ENCODE measurements around the gene DCK. TPM values are rescaled to one million over a fixed set of nuclear protein-coding genes. Genes with fewer than 3 reads are reported as not detected.

The DCK gene
- total and polyA plus RNA-seq, 9 of the 15 experiments (the other 6 are each of a cell fraction or from before 2014, with no cell fraction given), result 11.3 to 25.8 (median 19.6) TPM

DNA sequence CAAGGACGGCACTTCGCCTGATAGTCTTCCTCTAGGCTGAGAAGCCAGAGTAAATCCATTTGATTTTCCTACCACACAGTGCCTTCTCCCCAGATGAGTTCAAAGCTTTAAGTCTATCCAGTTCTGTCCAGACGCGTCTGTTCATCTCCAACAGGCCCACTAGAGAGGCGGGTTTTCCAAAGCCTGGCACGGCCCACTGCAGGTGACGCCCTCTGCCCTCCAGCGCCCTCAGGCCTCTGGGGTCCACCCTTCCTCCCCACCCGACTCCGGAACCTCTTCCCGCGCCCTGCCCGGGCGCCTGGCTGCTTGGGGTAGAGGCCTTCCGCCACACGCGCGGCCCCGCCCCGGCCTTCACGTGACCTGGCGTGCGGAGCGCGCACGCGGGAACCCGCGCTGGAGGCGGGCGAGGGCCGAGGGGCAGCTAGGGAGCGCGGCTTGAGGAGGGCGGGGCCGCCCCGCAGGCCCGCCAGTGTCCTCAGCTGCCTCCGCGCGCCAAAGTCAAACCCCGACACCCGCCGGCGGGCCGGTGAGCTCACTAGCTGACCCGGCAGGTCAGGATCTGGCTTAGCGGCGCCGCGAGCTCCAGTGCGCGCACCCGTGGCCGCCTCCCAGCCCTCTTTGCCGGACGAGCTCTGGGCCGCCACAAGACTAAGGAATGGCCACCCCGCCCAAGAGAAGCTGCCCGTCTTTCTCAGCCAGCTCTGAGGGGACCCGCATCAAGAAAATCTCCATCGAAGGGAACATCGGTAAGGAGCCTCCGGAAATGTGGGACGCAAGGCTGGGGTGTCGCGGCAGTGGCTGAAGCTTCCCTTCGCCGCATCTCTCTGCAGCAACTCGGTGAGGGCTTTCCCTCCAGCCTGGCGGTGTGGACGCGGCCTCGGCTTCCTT lies at the start of gene DCK (continued):
- TF ChIP-seq HSF4 (CRISPR knock-in tag; IDR thresholded peaks at IDR 0.05; ENCODE audit: borderline replicate concordance) (no peak), SLC30A9 (CRISPR knock-in tag; IDR thresholded peaks at IDR 0.05) (no peak), CBFA2T2 (conservative IDR thresholded peaks at IDR 0.05) (peak; percentile 51), TAF9B (IDR thresholded peaks at IDR 0.05; ENCODE audit: partially characterized antibody) (peak; percentile 59), ZNF232 (CRISPR knock-in tag; IDR thresholded peaks at IDR 0.05) (no peak), FOXK2 (conservative IDR thresholded peaks at IDR 0.05 in 1 of 2, IDR thresholded peaks at IDR 0.05 in 1 of 2; ENCODE audit: low read depth in 2 of 2) (no peak), ARNT (IDR thresholded peaks at IDR 0.05) (no peak), RBM17 (IDR thresholded peaks at IDR 0.05; ENCODE audit: borderline replicate concordance, low read depth, low read length) (no peak), CHD1 (IDR thresholded peaks at IDR 0.05; ENCODE audit: low read length) (peak; percentile 87), BRCA1 (IDR thresholded peaks at IDR 0.05) (no peak), BRCA1 (CRISPR knock-in tag; IDR thresholded peaks at IDR 0.05) (no peak), ZNF57 (CRISPR knock-in tag; IDR thresholded peaks at IDR 0.05) (no peak), BRF1 (IDR thresholded peaks at IDR 0.05; ENCODE audit: borderline replicate concordance, extremely low read depth, insufficient read length) (no peak), WHSC1 (IDR thresholded peaks at IDR 0.05; ENCODE audit: low read length) (no peak), TCF7 (IDR thresholded peaks at IDR 0.05; ENCODE audit: borderline replicate concordance) (no peak), ZKSCAN3 (CRISPR knock-in tag; IDR thresholded peaks at IDR 0.05) (no peak), SAFB2 (IDR thresholded peaks at IDR 0.05; ENCODE audit: borderline replicate concordance, low read depth, low read length, severe bottlenecking) (no peak), RFX1 (IDR thresholded peaks at IDR 0.05) (no peak), NFRKB (IDR thresholded peaks at IDR 0.05; ENCODE audit: low read depth) (no peak), PHB (CRISPR knock-in tag; IDR thresholded peaks at IDR 0.05) (no peak), KDM1A (IDR thresholded peaks at IDR 0.05) (peak in 1 of 2 experiments; percentile 44; a peak in 1 of 4 replicates)
- TF ChIP-seq, protein P1, sequence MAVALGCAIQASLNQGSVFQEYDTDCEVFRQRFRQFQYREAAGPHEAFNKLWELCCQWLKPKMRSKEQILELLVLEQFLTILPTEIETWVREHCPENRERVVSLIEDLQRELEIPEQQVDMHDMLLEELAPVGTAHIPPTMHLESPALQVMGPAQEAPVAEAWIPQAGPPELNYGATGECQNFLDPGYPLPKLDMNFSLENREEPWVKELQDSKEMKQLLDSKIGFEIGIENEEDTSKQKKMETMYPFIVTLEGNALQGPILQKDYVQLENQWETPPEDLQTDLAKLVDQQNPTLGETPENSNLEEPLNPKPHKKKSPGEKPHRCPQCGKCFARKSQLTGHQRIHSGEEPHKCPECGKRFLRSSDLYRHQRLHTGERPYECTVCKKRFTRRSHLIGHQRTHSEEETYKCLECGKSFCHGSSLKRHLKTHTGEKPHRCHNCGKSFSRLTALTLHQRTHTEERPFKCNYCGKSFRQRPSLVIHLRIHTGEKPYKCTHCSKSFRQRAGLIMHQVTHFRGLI (CRISPR knock-in tag; IDR thresholded peaks at IDR 0.05), result no peak
- TF ChIP-seq, protein P2, sequence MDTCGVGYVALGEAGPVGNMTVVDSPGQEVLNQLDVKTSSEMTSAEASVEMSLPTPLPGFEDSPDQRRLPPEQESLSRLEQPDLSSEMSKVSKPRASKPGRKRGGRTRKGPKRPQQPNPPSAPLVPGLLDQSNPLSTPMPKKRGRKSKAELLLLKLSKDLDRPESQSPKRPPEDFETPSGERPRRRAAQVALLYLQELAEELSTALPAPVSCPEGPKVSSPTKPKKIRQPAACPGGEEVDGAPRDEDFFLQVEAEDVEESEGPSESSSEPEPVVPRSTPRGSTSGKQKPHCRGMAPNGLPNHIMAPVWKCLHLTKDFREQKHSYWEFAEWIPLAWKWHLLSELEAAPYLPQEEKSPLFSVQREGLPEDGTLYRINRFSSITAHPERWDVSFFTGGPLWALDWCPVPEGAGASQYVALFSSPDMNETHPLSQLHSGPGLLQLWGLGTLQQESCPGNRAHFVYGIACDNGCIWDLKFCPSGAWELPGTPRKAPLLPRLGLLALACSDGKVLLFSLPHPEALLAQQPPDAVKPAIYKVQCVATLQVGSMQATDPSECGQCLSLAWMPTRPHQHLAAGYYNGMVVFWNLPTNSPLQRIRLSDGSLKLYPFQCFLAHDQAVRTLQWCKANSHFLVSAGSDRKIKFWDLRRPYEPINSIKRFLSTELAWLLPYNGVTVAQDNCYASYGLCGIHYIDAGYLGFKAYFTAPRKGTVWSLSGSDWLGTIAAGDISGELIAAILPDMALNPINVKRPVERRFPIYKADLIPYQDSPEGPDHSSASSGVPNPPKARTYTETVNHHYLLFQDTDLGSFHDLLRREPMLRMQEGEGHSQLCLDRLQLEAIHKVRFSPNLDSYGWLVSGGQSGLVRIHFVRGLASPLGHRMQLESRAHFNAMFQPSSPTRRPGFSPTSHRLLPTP (IDR thresholded peaks at IDR 0.05; ENCODE audit: borderline replicate concordance, extremely low read depth, insufficient read length), result no peak
- TF ChIP-seq, protein P3, sequence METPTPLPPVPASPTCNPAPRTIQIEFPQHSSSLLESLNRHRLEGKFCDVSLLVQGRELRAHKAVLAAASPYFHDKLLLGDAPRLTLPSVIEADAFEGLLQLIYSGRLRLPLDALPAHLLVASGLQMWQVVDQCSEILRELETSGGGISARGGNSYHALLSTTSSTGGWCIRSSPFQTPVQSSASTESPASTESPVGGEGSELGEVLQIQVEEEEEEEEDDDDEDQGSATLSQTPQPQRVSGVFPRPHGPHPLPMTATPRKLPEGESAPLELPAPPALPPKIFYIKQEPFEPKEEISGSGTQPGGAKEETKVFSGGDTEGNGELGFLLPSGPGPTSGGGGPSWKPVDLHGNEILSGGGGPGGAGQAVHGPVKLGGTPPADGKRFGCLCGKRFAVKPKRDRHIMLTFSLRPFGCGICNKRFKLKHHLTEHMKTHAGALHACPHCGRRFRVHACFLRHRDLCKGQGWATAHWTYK (CRISPR knock-in tag; IDR thresholded peaks at IDR 0.05), result no peak
